ENCODE measurements around the gene SUPT20H.

DNA sequence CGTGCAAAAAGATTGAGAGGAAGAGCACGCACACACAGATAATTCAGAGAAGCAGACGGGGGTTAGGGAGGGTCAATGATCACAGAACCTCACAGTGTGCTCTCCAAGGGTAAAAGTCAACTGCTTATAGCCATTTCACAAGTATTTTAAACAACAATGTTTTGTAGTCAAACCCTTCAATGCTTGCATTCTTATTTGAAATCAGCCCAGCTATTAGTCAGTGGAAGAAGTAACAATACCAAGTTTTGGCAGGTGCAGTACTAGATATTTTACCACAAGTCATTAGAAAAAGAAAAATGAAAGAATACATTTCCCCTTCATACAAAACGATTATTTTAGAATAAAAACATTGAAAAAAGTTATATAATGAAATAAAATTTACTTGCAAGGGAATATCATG, 43.4 kb upstream of the SUPT20H start:
- TF ChIP-seq EZH2 (IDR thresholded peaks at IDR 0.05) = no peak
- TF ChIP-seq POLR2AphosphoS5 (IDR thresholded peaks at IDR 0.05; ENCODE audit: borderline replicate concordance, low read depth, low read length) = no peak

All from SK-N-MC (cell line).